HCT116 (cell line): ENCODE measurements around the gene PLOD2. TPM values are rescaled to one million over a fixed set of nuclear protein-coding genes. Genes with fewer than 3 reads are reported as not detected.

Experiments
- ATAC-seq: fragments of 200-7000 bp; cut with Tn5 transposase; 2 replicates; pipeline ENCODE4 v1.9.1; 2020; ENCODE audit warnings: mild to moderate bottlenecking, moderate library complexity
- Bru-seq: library from RNA; stranded (reverse); fragments of 400-500 nt; gene quantifications from one replicate; lab custom pipeline; 2021; lab: Mats Ljungman, UMichigan
- BruChase-seq, 2 experiments: library from RNA; stranded (reverse); fragments of 400-500 nt; gene quantifications; one replicate each; lab custom pipeline; 2021; lab: Mats Ljungman, UMichigan
- BruUV-seq: library from RNA; stranded (reverse); fragments of 400-500 nt; replicated peaks from 2 replicates; lab custom pipeline; 2021; lab: Mats Ljungman, UMichigan
- CTCF ChIA-PET: fragments of 300-600 bp; sonication (Branson Sonifier 250); formaldehyde crosslinking; loops from one replicate; lab custom pipeline; 2021; ENCODE audit warnings: antibody characterized with exemption; lab: Charles Lee
- POLR2A ChIA-PET: fragments of 300-600, 350-600 bp; sonication (Branson Sonifier 250); formaldehyde crosslinking; loops from one replicate; lab custom pipeline; 2021; ENCODE audit warnings: antibody characterized with exemption; lab: Charles Lee
- RAD21 ChIA-PET, 2 experiments: fragments of 300-600 bp; sonication (Branson Sonifier 250); formaldehyde crosslinking; loops; one replicate each; lab custom pipeline; 2023; ENCODE audit warnings: low total read pairs in 2 of 2; ENCODE audit not compliant: uncharacterized antibody in 2 of 2, unreplicated experiment in 2 of 2, low non-redundant PET in 1 of 2; lab: Charles Lee
- DNase-seq: peaks from one replicate; pipeline ENCODE4 v3.0.0-alpha.2; 2010; ENCODE audit warnings: low read depth, low spot score
- H2AFZ ChIP-seq: fragments of 200-600 bp; shearing (Covaris generic), sonication (generic); 2 replicates; pipeline ENCODE4 v1.6.1; 2017; ENCODE audit warnings: low read depth, mixed run types, mixed read lengths, antibody characterized with exemption, low read length; ENCODE audit not compliant: poor library complexity, severe bottlenecking
- H3K27ac ChIP-seq: 2 replicates; pipeline ENCODE4 v1.5.1; 2012; ENCODE audit warnings: low read depth, low read length
- H3K27me3 ChIP-seq: fragments of 200-600 bp; sonication (generic); 2 replicates; pipeline ENCODE4 v1.6.1; 2016; ENCODE audit warnings: mixed run types, low read length, mixed read lengths; ENCODE audit not compliant: insufficient read depth
- H3K36me3 ChIP-seq, 2 experiments: fragments of 200-500 bp in 1 of 2; fragments of 200-600 bp in 1 of 2; sonication (Bioruptor generic) in 1 of 2; sonication (generic) in 1 of 2; 2 replicates each; pipeline versions ENCODE4 v1.5.1 to v1.6.1; 2014 to 2016; ENCODE audit warnings: low read length in 2 of 2, inconsistent platforms in 1 of 2, mixed read lengths in 1 of 2, mixed run types in 1 of 2; ENCODE audit not compliant: insufficient read depth in 2 of 2, control insufficient read depth in 1 of 2
- H3K4me1 ChIP-seq, 2 experiments: fragments of 200-600 bp in 1 of 2; sonication (generic) in 1 of 2; 2 replicates each; pipeline versions ENCODE4 v1.5.1 to v1.6.1; 2012 to 2017; ENCODE audit warnings: low read length in 2 of 2, inconsistent platforms in 1 of 2, mild to moderate bottlenecking in 1 of 2, mixed read lengths in 1 of 2, mixed run types in 1 of 2, moderate library complexity in 1 of 2; ENCODE audit not compliant: insufficient read depth in 2 of 2, control insufficient read depth in 1 of 2
- H3K4me2 ChIP-seq: fragments of 200-600 bp; sonication (generic); 2 replicates; pipeline ENCODE4 v1.6.1; 2017; ENCODE audit warnings: mixed run types, low read length, mixed read lengths
- H3K4me3 ChIP-seq, 2 experiments: fragments of 200-600 bp in 1 of 2; sonication (generic) in 1 of 2; replicated peaks in 1 of 2; 2 replicates each; pipeline ENCODE4 v1.5.1; 2011 to 2016; ENCODE audit warnings: low read length in 2 of 2, control low read depth in 1 of 2, low read depth in 1 of 2, mild to moderate bottlenecking in 1 of 2, mixed read lengths in 1 of 2, mixed run types in 1 of 2
- H3K79me2 ChIP-seq: fragments of 200-600 bp; sonication (generic); 2 replicates; pipeline ENCODE4 v1.6.1; 2017; ENCODE audit warnings: mild to moderate bottlenecking, mixed run types, low read length, moderate library complexity, mixed read lengths; ENCODE audit not compliant: insufficient read depth
- H3K9ac ChIP-seq: fragments of 200-600 bp; sonication (generic); 2 replicates; pipeline ENCODE4 v1.6.1; 2016; ENCODE audit warnings: low read length, mixed read lengths
- H3K9me2 ChIP-seq: fragments of 200-600 bp; sonication (generic), shearing (Covaris generic); 2 replicates; pipeline ENCODE4 v1.6.1; 2017; ENCODE audit warnings: mixed run types, mild to moderate bottlenecking, moderate library complexity; ENCODE audit not compliant: insufficient read depth
- H3K9me3 ChIP-seq, 2 experiments: fragments of 200-500 bp in 1 of 2; fragments of 200-600 bp in 1 of 2; sonication (Bioruptor generic) in 1 of 2; sonication (generic) in 1 of 2; 2 replicates each; pipeline ENCODE4 v1.6.1; 2014 to 2017; ENCODE audit warnings: low read length in 2 of 2, mixed read lengths in 2 of 2, inconsistent platforms in 1 of 2, low read depth in 1 of 2, mild to moderate bottlenecking in 1 of 2, mixed run types in 1 of 2, moderate library complexity in 1 of 2; ENCODE audit not compliant: control insufficient read depth in 1 of 2, insufficient read depth in 1 of 2
- H4K20me1 ChIP-seq: fragments of 200-600 bp; sonication (generic), shearing (Covaris generic); 2 replicates; pipeline ENCODE4 v1.6.1; 2017; ENCODE audit warnings: mixed run types, mild to moderate bottlenecking, moderate library complexity; ENCODE audit not compliant: insufficient read depth
- ELF1 ChIP-seq: IDR thresholded peaks from 2 replicates; pipeline ENCODE4 v1.6.1; 2012; ENCODE audit warnings: low read depth, borderline replicate concordance
- POLR2A ChIP-seq: IDR thresholded peaks from 2 replicates; pipeline ENCODE4 v1.7.0; 2011; ENCODE audit warnings: borderline replicate concordance; ENCODE audit not compliant: insufficient read depth, insufficient read length; ENCODE audit errors: extremely low read depth
- POLR2AphosphoS5 ChIP-seq: IDR thresholded peaks from 2 replicates; pipeline ENCODE4 v1.6.1; 2011; ENCODE audit warnings: mild to moderate bottlenecking, low read depth, low read length, moderate library complexity
- SIN3A ChIP-seq: IDR thresholded peaks from 2 replicates; pipeline ENCODE4 v1.6.1; 2012; ENCODE audit warnings: low read depth
- SP1 ChIP-seq: IDR thresholded peaks from 2 replicates; pipeline ENCODE4 v1.6.1; 2012; ENCODE audit warnings: low read depth
- TCF7L2 ChIP-seq: IDR thresholded peaks from 2 replicates; pipeline ENCODE4 v1.7.0; 2011; ENCODE audit warnings: borderline replicate concordance, inconsistent platforms; ENCODE audit not compliant: insufficient read depth, insufficient read length; ENCODE audit errors: extremely low read depth
- ZBTB33 ChIP-seq: IDR thresholded peaks from 2 replicates; pipeline ENCODE4 v1.6.1; 2011; ENCODE audit warnings: mild to moderate bottlenecking, low read length, moderate library complexity; ENCODE audit not compliant: insufficient replicate concordance; ENCODE audit errors: extremely low read depth
- ZFX ChIP-seq: fragments of 450-650 bp; IDR thresholded peaks from 2 replicates; pipeline ENCODE4 v1.6.1; 2017
- intact Hi-C: fragments of 100-400 bp; cut with micrococcal nuclease; formaldehyde crosslinking; loops from 2 replicates; pipeline ENCODE4 v1.10.0; 2022
- long read RNA-seq: library from polyadenylated mRNA; unstranded; transcript quantifications from one replicate; pipeline ENCODE4 v2.0.0, GENCODE V29; 2021; ENCODE audit not compliant: unreplicated experiment
- polyA plus RNA-seq: library from polyadenylated mRNA; unstranded; fragments of >200 nt; gene quantifications from 2 replicates; pipeline ENCODE4 v1.2.1, GENCODE V29; 2012; ENCODE audit warnings: missing spikeins
- total RNA-seq: library from RNA; stranded (reverse); gene quantifications from one replicate; pipeline ENCODE4 v1.2.1, GENCODE V29; 2021; ENCODE audit not compliant: unreplicated experiment

Gene PLOD2
- total RNA-seq (25.8 TPM), Bru-seq, nascent RNA (percentile 56 among the genes with signal in this experiment), BruChase-seq, experiment 1, labeled RNA remaining after a 6-hour chase (percentile 61 among the genes with signal in this experiment), BruChase-seq, experiment 2, labeled RNA remaining after a 2-hour chase (percentile 49 among the genes with signal in this experiment)
- 15.3 and 20.7 TPM in 2 replicates for polyA plus RNA-seq
- long read RNA-seq, transcript PLOD2-202 (19 exons, 3,665 nt): major isoform, 65 of 102 reads
- long read RNA-seq, transcript PLOD2-201 (20 exons, 3,732 nt): minor isoform, 27 of 102 reads
- long read RNA-seq, partial matches to known transcripts: 1 of 102 reads
- long read RNA-seq, other reads (novel, unspliced or antisense): 9 of 102 reads

GRCh38 chr3:146160964-146161662 lies at the start of gene PLOD2:
Gene PLOD2 (minus strand): TSS chr3:146161184. CDS start chr3:146160989, 195 bp downstream.
- H3K9me3 ChIP-seq: no peaks in the 10 kb centered on the region
- CTCF ChIA-PET: interaction anchor here (0.7 to 1.3 kb wide), 4 partner anchors 27 to 384 kb away, joined by 3 to 8 read pairs (median 4); no protein-coding TSS in a partner anchor
- H4K20me1 ChIP-seq: no peaks in the 10 kb centered on the region
- H3K9ac ChIP-seq: peak within 1 kb of the TSS; percentile 70
- TF ChIP-seq ZBTB33 (peak; percentile 92), POLR2A (peak; percentile 92), SP1 (no peak), SIN3A (peak; percentile 49; the same call in 1 of the 2 replicates), POLR2AphosphoS5 (peak; percentile 82), TCF7L2 (peak; percentile 39), ZFX (peak; percentile 74), ELF1 (no peak)
- DNase-seq (peak; percentile 35), ATAC-seq (peak; percentile 83)
- H3K4me2 ChIP-seq: peak within 1 kb of the TSS; percentile 89
- H3K27ac ChIP-seq: peak within 1 kb of the TSS; percentile 69
- peaks cover 9 to 20% of the 10 kb centered on the region in 2 experiments; a peak in 3 of 4 replicates for H3K4me1 ChIP-seq
- H3K4me3 ChIP-seq: peak within 1 kb of the TSS; percentile 64 to 71
- intact Hi-C loops: no loop called here
- no TSS peak for BruUV-seq
- no peaks in the 10 kb centered on the region for H3K79me2 ChIP-seq
- no peaks in the 10 kb centered on the region for H3K36me3 ChIP-seq
- POLR2A ChIA-PET: no interaction called here
- peak within 1 kb of the TSS; percentile 56 for H2AFZ ChIP-seq
- RAD21 ChIA-PET: no interaction called here
- no peaks in the 10 kb centered on the region for H3K9me2 ChIP-seq
- no peaks in the 10 kb centered on the region for H3K27me3 ChIP-seq
